LNCAP (cell line): ENCODE results near the gene CORIN.

Experiments
- TF ChIP-seq, protein P1 (sequence below): fragments of 450-650 bp; IDR thresholded peaks from 2 replicates; pipeline ENCODE4 v1.5.1; 2017; ENCODE audit warnings: mild to moderate bottlenecking

The CORIN gene

DNA sequence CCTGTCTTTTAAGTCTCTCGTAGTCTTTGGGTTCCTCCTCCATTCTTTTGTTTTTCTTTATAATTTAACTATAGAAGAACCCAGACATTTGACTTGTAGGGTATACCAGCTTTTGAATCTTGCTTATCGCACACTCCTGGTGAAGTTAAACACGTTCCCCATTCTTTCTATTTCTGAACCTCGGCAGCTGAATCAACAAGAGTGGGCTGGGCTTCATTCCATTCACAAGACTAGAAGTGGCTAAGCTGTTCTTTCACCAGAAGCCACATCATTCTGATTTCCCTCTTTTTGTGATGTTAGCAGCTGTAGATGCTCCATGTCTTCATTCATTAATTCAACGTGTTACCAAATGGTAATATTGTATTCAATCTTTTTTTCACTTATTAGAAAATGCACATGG is 167.9 kb downstream of the CORIN start:
- TF ChIP-seq, protein P1, sequence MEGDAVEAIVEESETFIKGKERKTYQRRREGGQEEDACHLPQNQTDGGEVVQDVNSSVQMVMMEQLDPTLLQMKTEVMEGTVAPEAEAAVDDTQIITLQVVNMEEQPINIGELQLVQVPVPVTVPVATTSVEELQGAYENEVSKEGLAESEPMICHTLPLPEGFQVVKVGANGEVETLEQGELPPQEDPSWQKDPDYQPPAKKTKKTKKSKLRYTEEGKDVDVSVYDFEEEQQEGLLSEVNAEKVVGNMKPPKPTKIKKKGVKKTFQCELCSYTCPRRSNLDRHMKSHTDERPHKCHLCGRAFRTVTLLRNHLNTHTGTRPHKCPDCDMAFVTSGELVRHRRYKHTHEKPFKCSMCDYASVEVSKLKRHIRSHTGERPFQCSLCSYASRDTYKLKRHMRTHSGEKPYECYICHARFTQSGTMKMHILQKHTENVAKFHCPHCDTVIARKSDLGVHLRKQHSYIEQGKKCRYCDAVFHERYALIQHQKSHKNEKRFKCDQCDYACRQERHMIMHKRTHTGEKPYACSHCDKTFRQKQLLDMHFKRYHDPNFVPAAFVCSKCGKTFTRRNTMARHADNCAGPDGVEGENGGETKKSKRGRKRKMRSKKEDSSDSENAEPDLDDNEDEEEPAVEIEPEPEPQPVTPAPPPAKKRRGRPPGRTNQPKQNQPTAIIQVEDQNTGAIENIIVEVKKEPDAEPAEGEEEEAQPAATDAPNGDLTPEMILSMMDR = no peak

DNA sequence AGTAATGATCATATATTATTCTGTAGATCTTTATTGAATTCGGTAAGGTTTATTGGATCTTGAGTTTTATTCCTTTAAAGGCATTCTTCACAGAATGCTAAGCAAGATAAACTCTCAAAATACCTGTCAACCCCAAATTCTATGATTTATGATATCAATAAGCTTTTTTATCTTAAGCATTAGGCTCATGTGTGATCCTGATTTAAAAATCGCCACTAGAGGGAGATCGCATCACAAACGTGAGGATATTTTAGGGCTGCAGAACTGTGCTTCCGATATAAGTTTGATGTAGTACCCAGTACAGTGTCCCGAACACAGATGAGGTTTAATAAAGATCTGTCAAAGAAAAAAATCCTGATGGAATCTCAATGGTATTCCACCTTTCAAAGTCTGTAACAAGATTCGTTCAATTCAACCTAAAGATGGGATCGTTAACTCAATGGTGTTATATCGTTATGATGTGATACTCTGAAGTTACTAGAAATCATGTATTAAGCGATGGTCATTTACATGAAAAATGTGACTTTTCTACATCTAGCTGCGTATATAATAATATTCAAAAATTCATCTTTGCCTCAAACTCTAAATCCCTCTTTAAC is 169.0 kb downstream of the CORIN start:
- TF ChIP-seq, protein P1 = peak; percentile 79

DNA sequence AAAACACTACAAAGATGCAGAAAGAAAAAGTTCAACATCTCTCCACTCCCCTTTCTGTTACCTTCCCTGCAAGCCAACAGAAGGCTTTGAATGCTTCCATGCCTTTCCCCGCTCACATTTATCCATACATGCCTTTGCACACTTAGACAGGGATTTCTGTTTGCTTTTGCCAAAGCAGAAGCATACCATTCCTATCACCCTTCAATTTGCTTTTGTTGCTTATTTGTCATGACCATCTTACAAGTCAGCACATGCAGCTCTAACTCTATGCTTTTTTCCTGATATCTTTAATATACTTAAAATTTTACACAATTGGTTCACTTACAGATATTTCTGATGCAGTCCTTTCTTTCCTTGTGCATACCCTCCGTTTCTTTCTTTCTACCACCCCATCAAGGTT is 169.6 kb downstream of the CORIN start:
- TF ChIP-seq, protein P1 = no peak

DNA sequence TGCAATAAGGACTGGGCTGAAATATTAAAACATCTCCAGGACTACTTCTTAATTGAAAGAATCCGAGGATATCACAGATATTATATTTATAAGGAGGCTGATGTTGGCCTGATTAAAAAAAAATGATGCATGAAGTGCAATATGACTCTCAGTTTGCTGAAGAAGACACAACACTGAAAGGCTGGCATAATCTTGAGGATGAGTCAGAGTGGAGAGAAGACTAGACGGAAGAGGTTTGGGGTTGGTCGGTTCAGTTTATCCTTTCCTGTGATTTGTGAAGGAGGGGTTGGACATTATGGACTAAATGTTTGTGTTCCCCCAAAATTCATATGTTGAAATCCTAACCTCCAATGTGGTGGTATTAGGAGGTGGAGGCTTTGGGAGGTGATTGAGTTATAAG is 170.3 kb downstream of the CORIN start:
- TF ChIP-seq, protein P1 = no peak

DNA sequence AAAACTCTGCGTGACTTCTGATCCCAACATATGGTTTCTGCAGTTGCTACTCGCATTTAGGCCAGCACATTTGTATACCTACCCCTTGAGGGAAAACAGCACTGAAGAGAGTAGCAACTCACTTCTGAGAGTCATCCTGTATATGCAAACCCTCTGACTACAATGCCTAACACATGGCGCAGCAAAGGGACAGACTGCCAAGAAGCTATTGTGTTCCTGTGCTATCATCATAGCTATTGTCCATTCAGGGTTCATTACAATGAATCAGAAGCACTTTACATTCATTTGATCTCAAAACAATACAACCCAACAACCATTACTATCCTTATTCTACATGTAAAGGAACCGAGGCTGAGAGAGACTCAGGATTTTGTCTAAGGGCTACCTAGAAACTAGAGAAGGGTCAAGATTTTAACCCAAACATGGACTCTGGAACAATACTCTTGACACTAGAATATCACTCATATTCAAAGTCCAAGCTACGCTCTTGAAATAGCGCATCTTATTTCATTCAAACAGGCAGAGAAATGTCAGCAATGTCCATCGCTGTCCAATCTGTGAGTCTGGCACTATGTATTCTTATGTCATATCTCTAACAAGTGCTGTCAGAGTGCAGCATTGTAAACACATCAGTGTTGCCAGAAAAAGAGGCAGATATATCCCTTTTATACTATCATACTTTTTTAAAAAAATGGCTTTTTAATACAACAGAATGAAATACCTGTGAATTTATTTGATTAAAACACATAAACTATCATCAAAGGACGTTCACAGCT is 173.6 kb downstream of the CORIN start:
- TF ChIP-seq, protein P1 = no peak

DNA sequence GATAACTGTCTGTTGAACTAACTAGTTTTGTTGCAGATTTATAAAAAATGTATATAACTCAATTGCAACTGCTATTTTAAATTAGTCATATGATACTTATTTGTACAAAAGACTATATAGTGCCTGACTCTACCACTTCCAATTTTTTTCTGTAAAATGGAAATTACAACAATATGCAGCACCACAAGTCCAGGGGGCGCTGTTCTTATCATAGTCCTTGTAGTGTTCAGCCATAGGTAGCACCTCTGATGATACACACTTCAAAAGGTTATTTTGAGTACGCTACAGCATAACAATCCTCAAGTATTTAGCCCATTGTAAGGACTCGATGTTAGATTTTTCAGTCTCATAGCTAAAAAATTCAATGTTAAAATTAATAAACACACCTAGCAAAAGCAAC is 174.9 kb downstream of the CORIN start:
- TF ChIP-seq, protein P1 = peak; percentile 55

DNA sequence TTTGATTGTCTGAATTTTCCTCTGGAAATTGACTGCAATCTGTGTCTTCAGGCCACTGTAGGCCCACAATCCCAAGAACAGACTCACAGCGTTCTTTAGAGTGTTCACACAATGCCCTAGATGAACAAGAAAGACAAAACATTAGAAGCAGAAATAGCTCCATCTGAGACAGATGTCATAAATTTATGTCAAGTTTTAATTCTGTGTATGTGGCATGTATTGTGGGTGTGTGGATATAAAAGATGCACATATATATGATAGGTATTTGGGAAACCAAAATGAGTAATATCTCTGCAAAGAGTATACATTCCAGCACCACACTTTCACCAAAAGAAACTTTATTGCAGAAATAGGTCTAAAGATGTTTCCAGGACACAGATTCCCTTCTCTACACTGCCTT is 176.1 kb downstream of the CORIN start:
- TF ChIP-seq, protein P1 = no peak
